Mucosa of descending colon (tissue), 3 donors: Measurements from ENCODE around the gene OPA3. TPM values are rescaled to one million over a fixed set of nuclear protein-coding genes. Genes with fewer than 3 reads are reported as not detected.

Source experiments
- ATAC-seq: fragments of 200-7000 bp; cut with Tn5 transposase; one replicate; pipeline ENCODE4 v1.9.1; 2020; ENCODE audit warnings: mild to moderate bottlenecking, moderate library complexity
- DNase-seq, 3 donors: peaks; one replicate each; pipeline ENCODE4 v3.0.0-alpha.2; 2020
- H3K36me3 ChIP-seq: fragments of 200-600 bp; one replicate; pipeline ENCODE4 v1.8.0; 2021; ENCODE audit warnings: low read depth, mild to moderate bottlenecking
- H3K4me1 ChIP-seq: fragments of 200-600 bp; one replicate; pipeline ENCODE4 v1.8.0; 2021; ENCODE audit warnings: low read depth, mild to moderate bottlenecking
- H3K4me3 ChIP-seq: fragments of 200-600 bp; one replicate; pipeline ENCODE4 v1.8.0; 2021; ENCODE audit warnings: mild to moderate bottlenecking
- H3K9me3 ChIP-seq: fragments of 200-600 bp; one replicate; pipeline ENCODE4 v1.8.0; 2021; ENCODE audit warnings: mild to moderate bottlenecking
- CTCF ChIP-seq: fragments of 200-600 bp; IDR thresholded peaks from one replicate; pipeline ENCODE4 v1.8.0; 2022; ENCODE audit warnings: antibody characterized with exemption, mild to moderate bottlenecking
- intact Hi-C, 2 donors: fragments of 100-400 bp; cut with DNase I in 1 of 2; cut with micrococcal nuclease in 1 of 2; formaldehyde crosslinking; loops; one replicate each; pipeline versions ENCODE4 v1.11.0 to v1.11.1; 2022; cut with DNase I, micrococcal nuclease
- total RNA-seq, 3 donors: library from RNA; stranded (reverse); fragmentation: NEBNext Ultra II Directional in 2 of 3; extraction: Animal tissue kit (Norgen Biotek cat#: 25700) in 2 of 3; gene quantifications; one replicate each; pipeline versions ENCODE4 v1.2.1 to v1.2.4, GENCODE V29; 2021 to 2023
- donor health status: DM: no; HTN: no; CAD: no; lungs with moderate emphysema.
- donor health status: DM: no; HTN: no; CAD: no.
- donor health status: DM: no; HTN: yes; CAD: no.

OPA3 gene
- total RNA-seq, 3 donors from 2014 or later, result 12.1 to 16.4 (median 13.4) TPM

- H3K36me3 ChIP-seq, result no peaks in the 10 kb centered on the region
- no peaks in the 10 kb centered on the region for H3K9me3 ChIP-seq
- H3K4me1 ChIP-seq, result peaks cover 31% of the 10 kb centered on the region
- ATAC-seq (peak; percentile 35), DNase-seq (peak in 2 of 3 donors; percentile 63 to 75)
- no peak within 1 kb of the TSS for H3K4me3 ChIP-seq
- intact Hi-C loops, result no loop called here
- TF ChIP-seq CTCF, result no peak
Measured at GRCh38 chr19:45498411-45499195, 86.0 kb downstream of the OPA3 start, which contains the start of gene PPM1N. Gene PPM1N, plus strand, starts transcription at chr19:45498443. Its CDS starts 30 bp downstream, at chr19:45498473.

GRCh38 chr19:45497791-45498190, 86.8 kb downstream of the OPA3 start:
- intact Hi-C loops, result no loop called here
- H3K9me3 ChIP-seq, result no peaks in the 10 kb centered on the region
- no peak for TF ChIP-seq CTCF
- ATAC-seq, result no peak
- H3K4me1 ChIP-seq, result peaks cover 37% of the 10 kb centered on the region
- no peaks in the 10 kb centered on the region for H3K36me3 ChIP-seq
- DNase-seq, result peak in 1 of 3 donors; percentile 60
- H3K4me3 ChIP-seq, result no peak overlapping the region

- Histone ChIP-seq H3K4me1 (peaks cover 37% of the 10 kb centered on the region), H3K9me3 (no peaks in the 10 kb centered on the region), H3K4me3 (peak overlapping the region; percentile 11), H3K36me3 (no peaks in the 10 kb centered on the region)
- ATAC-seq (peak; percentile 36), DNase-seq (peak; percentile 58 to 81 (median 75))
- intact Hi-C loops, result no loop called here
- no peak for TF ChIP-seq CTCF
Measured at GRCh38 chr19:45496349-45496953, 88.2 kb downstream of the OPA3 start.

GRCh38 chr19:45495178-45495577, 89.4 kb downstream of the OPA3 start:
- ATAC-seq (no peak), DNase-seq (no peak)
- H3K4me1 ChIP-seq, result peaks cover 37% of the 10 kb centered on the region
- H3K4me3 ChIP-seq, result no peak overlapping the region
- TF ChIP-seq CTCF, result no peak
- intact Hi-C loops, result no loop called here
- H3K9me3 ChIP-seq, result no peaks in the 10 kb centered on the region
- no peaks in the 10 kb centered on the region for H3K36me3 ChIP-seq

- DNase-seq (peak in 1 of 3 donors; percentile 59), ATAC-seq (no peak)
- H3K4me3 ChIP-seq, result no peak overlapping the region
- no peaks in the 10 kb centered on the region for H3K36me3 ChIP-seq
- TF ChIP-seq CTCF, result no peak
- no peaks in the 10 kb centered on the region for H3K9me3 ChIP-seq
- intact Hi-C loops, result no loop called here
- peaks cover 37% of the 10 kb centered on the region for H3K4me1 ChIP-seq
Measured at GRCh38 chr19:45494261-45494916, 90.2 kb downstream of the OPA3 start.
